Measurements from ENCODE around the gene FAM131C.
"Not testable (repeated sequence)": the region's sequence is repeated elsewhere in the genome, so short reads cannot be mapped to it uniquely, and the experiment has no call there.

FAM131C gene

GRCh38 chr1:16032388-16033102, 40.9 kb downstream of the FAM131C start:
- DNase-seq (ENCODE audit: extremely low read depth, low read depth): peak; percentile 57
- peak; percentile 98 for TF ChIP-seq CTCF (IDR thresholded peaks at IDR 0.05; ENCODE audit: low read depth, low read length)

- no peak for DNase-seq (ENCODE audit: extremely low read depth, low read depth)
- TF ChIP-seq CTCF (IDR thresholded peaks at IDR 0.05; ENCODE audit: low read depth, low read length): no peak
Measured at GRCh38 chr1:16031551-16031950, 41.9 kb downstream of the FAM131C start.

- DNase-seq (ENCODE audit: extremely low read depth, low read depth): no peak
- TF ChIP-seq CTCF (IDR thresholded peaks at IDR 0.05; ENCODE audit: low read depth, low read length): no peak
Measured at GRCh38 chr1:16029288-16029687, 44.2 kb downstream of the FAM131C start.

- not testable (repeated sequence) for DNase-seq (ENCODE audit: extremely low read depth, low read depth)
Measured at GRCh38 chr1:16029003-16029268, 44.5 kb downstream of the FAM131C start.

GRCh38 chr1:16028237-16029002, 45.0 kb downstream of the FAM131C start:
- TF ChIP-seq CTCF (IDR thresholded peaks at IDR 0.05; ENCODE audit: low read depth, low read length): no peak
- DNase-seq (ENCODE audit: extremely low read depth, low read depth): no peak

GRCh38 chr1:16026723-16027484, 46.5 kb downstream of the FAM131C start:
- DNase-seq (ENCODE audit: extremely low read depth, low read depth): no peak
- no peak for TF ChIP-seq CTCF (IDR thresholded peaks at IDR 0.05; ENCODE audit: low read depth, low read length)

- not testable (repeated sequence) for DNase-seq (ENCODE audit: extremely low read depth, low read depth)
Measured at GRCh38 chr1:16026302-16026701, 47.1 kb downstream of the FAM131C start.

GRCh38 chr1:16023050-16023653, 50.3 kb downstream of the FAM131C start:
- no peak for DNase-seq (ENCODE audit: extremely low read depth, low read depth)
- no peak for TF ChIP-seq CTCF (IDR thresholded peaks at IDR 0.05; ENCODE audit: low read depth, low read length)

All from AG09319 (cell line).